ENCODE measurements around the gene TTR.

DNA sequence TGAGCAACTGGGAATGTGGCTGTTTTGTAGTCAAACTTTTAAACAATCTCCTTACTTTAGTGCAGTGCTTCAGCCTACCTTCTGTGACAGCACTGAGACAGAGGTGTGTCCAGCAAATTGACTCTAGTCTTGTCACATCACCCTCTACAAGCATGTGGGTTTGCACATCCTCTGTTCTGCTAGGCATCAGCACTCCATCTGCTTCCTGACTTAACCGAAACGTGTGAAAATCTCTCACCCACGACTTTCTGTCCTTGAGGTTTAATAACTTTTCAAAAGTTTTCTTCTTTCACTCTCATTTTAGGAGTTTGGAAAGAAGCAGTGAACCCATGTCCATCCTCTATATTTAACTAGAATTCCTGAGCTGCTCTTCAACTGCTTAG, 42.6 kb downstream of the TTR start:
- TF ChIP-seq EP300 (IDR thresholded peaks at IDR 0.05) = no peak
- TF ChIP-seq POLR2A (IDR thresholded peaks at IDR 0.05) = no peak
- TF ChIP-seq, protein P1, sequence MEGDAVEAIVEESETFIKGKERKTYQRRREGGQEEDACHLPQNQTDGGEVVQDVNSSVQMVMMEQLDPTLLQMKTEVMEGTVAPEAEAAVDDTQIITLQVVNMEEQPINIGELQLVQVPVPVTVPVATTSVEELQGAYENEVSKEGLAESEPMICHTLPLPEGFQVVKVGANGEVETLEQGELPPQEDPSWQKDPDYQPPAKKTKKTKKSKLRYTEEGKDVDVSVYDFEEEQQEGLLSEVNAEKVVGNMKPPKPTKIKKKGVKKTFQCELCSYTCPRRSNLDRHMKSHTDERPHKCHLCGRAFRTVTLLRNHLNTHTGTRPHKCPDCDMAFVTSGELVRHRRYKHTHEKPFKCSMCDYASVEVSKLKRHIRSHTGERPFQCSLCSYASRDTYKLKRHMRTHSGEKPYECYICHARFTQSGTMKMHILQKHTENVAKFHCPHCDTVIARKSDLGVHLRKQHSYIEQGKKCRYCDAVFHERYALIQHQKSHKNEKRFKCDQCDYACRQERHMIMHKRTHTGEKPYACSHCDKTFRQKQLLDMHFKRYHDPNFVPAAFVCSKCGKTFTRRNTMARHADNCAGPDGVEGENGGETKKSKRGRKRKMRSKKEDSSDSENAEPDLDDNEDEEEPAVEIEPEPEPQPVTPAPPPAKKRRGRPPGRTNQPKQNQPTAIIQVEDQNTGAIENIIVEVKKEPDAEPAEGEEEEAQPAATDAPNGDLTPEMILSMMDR (IDR thresholded peaks at IDR 0.05) = no peak
- no peak for TF ChIP-seq POLR2AphosphoS5 (IDR thresholded peaks at IDR 0.05)
